Left renal pelvis (tissue), 4 donors: ENCODE measurements around the gene ATP5PO. TPM values are rescaled to one million over a fixed set of nuclear protein-coding genes. Genes with fewer than 3 reads are reported as not detected.
"Not testable (repeated sequence)": the region's sequence is repeated elsewhere in the genome, so short reads cannot be mapped to it uniquely, and the experiment has no call there.

Experiments used
- DNase-seq, 4 donors: peaks; one replicate each; pipeline ENCODE4 v3.0.0-alpha.2; 2013; ENCODE audit warnings: low read depth in 4 of 4, low spot score in 3 of 4
- polyA plus RNA-seq, 4 donors: library from polyadenylated mRNA; unstranded; fragments of 120-200 nt; gene quantifications; one replicate each; pipeline ENCODE4 v1.2.1, GENCODE V29; 2013; ENCODE audit not compliant: insufficient read length in 4 of 4

Gene ATP5PO
- polyA plus RNA-seq, 4 donors: 214 to 392 (median 345) TPM

DNA sequence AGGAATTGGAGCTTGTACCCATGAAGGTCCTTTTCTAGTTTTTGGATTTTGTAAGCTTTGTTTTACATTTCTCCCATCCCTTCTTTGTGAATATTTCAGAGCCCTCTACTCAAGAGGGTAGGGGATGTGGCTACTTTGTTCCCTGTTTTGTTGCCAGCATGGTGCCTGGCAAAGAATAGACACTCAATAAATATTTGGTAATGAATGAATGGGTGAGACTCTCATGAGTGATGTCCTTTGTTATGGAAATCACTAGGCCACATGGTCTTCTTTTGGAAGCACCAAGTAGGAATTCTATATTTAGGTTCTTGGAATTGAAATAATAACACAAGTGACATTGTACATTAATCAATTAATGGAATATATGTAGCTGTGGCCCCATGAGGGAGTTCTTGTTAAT, 26.8 kb upstream of the ATP5PO start:
- no peak for DNase-seq

DNA sequence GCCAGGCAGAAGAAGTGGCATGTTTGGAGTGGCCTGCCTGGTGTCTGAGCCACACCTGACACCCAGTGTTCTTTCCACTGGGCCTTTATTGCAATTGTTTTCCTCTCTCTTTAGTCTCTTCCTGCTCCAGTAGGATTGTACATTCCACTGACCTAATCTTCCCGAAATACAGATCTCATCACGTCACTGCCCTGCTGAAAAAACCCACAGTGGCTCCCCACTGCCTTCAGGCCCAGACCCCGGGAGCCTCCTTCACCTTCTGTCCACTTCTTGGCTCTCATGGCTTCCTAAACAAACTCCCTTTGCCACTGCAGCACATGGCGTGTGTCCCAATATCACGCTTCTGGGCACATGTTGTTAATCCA, 25.3 kb upstream of the ATP5PO start:
- DNase-seq: no peak

DNA sequence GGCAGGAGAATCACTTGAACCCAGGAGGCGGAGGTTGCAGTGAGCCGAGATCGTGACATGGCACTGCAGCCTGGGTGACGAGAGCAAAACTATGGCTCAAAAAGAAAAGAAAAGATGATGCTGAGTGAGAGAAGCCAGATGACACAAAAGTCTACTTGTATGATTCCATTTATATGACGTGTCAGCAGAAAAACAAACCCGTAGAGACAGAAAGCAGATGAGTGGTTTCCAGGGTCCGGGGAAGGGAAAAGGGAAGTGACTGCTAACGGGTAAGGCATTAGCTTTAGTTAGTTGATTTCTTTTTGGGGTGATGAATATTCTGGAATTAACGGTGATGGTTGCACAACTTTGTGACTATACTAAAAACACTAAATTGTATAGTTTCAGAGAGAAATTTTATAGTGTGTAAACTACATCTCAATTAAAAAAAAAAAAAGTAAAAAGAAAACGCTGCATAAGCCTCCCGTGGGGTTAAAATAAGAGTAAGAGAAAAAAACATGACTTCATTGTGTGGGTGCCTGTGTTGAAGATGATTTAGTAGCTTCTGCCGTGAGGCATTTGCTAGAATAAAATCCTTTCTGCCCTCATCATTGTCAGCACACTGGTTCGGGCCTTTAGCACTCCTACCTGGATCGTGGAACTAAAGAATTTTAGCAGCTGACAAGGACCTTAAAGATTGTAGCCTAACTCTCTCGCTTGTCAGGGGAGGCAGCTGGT, 24.7 kb upstream of the ATP5PO start:
- no peak for DNase-seq

DNA sequence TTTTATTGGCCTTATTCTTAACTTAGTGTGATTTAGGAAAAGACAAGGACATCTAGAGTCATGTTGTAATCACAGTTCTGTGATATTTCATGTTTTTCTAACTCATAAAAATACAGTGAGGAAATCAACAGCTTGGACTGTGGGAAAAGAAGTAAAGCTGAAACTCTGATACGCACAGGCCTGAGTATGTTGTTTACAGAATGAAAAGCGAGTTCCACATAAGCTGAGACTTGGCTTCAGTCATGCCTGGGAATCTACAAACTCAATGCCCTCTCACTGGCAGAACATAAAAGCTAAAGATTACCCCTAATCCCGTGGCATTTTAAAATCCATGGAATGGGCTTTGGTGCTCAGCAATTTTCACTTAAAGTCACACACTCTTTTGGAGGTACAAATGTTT, 23.6 kb upstream of the ATP5PO start:
- DNase-seq: no peak

DNA sequence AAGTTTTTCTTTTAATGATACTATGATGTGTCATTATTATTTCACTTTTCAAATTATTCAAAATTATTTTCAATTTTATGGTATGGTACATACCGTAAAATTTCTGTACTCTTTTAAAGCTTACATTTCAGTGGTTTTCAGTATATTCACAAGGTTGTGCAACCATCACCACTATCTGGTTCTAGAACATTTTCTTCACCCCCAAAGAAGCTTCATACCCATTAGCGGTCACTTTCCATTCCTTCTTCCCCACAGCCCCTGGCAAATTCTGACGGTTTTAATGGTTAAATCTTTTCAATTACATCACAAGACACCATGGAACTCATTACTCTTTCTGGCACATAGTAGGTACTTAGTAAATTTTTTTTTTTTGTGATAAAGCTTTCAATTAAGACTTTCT, 22.8 kb upstream of the ATP5PO start:
- DNase-seq: no peak

DNA sequence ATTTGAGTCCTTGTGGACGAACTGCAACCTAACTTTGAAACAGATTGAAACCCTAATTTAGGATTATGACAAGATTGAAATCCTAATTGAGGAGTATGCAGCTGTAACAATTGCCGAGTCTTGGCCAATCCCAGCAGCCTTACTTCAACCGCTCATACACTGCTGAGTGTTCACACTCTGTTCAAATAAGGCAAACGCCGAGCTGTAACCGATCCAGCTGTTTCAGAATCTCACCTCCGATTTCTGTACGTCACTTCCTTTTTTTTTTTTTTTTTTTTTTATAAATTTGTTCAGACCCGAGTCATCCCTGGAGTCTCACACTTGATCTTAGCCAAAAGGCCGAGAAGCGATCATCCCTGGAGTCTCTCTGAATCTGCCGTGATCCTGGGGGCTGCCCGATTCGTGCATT, 22.3 kb upstream of the ATP5PO start:
- DNase-seq: no peak

DNA sequence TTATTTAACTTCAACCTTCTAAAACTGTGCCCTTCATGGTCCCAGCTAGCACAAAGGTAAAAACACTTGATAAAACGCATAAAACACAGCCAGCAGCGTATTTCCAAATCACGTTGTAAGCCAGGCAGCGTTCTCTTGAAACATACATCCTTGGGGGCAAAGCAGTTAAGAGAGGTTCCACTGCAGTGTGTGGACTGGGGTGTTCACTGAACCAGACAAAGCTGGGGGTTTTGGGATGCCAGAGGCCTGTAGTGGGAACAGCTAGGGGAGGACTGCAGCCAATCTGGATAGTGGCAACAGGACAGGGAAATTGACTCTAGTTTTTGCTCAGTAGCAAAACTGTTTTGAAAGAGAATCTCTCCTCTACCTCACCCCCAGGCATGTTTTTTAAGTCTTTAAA, 21.5 kb upstream of the ATP5PO start:
- no peak for DNase-seq

DNA sequence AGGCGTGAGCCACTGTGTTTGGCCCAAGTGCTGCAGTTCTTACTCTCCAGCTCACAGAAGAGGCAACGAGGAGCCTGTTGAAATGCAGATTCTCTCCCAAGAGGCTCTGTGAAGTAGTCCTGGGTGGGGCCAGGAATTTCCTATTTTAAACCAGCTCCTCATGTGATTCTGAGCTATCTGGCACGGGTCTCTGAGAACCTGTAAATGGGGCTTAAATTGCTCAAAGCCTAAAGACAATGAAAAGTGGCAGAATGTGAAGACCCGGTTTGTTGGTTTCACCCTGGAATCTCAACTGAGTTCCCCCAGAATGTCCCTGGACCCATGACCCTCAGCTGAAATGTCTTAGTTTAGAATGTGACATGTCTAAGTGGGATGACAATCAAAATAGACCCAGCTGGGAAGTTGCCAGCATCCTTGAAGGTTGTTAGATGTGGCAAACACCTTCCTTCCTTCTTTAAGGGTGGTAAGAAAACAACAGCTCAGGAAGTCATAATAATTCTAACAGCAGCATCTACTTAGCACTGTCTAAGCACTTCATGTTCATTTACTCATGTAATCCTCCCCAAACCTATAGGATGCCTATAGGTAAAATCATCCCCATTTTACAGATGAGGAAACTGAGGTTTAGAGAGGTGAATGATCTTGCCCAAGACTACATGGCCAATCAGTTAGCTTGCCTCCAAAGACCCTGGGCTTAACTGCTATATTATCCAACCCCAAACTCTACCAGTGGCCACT, 20.9 kb upstream of the ATP5PO start:
- DNase-seq: no peak

DNA sequence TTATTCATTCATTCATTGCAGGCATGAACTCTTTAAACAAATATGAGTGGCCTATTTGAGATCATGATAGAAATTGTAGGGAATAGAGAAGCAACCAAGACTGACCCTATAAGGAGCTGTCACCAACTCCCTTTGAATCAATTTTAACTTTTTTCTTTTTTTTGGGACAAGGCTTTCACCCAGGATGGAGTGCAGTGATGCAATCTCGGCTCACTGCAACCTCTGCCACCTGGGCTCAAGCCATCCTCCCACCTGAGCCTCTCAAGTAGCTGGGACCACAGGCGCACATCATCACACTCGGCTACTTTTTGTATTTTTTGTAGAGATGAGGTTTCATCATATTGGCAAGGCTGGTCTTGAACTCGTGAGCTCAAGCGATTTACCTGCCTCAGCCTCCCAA, 17.1 kb upstream of the ATP5PO start:
- DNase-seq: no peak

DNA sequence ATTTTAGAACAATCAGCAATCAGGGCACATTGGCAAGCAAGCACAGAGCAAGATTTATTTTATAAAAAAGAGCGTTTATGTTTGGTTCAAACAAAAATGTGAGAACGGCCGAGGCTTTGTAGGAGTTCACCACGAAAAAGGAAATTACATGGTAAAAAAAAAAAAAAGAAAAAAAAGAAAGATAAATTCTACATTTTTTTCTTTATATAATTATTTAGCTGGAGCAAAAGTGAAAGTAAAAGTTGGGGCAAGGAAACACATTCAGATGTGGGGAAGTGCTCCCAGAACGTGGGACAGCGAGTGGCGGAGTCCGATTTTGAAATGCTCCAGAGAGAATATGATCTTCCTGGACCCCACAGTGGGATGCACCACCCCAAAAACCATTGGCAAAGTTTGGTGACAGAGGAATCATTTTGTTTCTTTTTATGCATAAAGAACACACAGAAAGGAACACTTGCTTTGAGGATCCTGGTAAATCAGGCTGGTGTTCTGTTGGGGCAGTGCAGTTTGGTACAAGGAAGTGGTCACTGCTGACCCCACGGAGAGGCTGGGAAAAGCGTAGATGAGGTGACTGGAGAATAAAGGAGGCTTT, 16.3 kb upstream of the ATP5PO start:
- no peak for DNase-seq

DNA sequence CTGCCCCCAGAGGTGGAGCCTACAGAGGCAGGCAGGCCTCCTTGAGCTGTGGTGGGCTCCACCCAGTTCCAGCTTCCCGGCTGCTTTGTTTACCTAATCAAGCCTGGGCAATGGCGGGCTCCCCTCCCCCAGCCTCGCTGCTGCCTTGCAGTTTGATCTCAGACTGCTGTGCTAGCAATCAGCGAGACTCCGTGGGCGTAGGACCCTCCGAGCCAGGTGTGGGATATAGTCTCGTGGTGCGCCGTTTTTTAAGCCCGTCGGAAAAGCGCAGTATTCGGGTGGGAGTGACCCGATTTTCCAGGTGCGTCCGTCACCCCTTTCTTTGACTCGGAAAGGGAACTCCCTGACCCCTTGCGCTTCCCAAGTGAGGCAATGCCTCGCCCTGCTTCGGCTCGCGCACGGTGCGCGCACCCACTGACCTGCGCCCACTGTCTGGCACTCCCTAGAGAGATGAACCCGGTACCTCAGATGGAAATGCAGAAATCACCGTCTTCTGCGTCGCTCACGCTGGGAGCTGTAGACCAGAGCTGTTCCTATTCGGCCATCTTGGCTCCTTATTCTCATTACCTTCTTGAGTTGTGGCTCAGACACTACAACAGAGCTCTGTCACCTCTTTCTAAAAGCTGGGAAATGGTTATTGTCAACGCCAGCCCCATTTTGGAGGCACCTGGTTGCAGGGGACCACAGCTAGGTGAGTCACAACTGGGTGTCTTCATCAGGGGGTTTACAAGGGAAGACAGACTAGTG, 15.6 kb upstream of the ATP5PO start:
- DNase-seq: not testable (repeated sequence)

DNA sequence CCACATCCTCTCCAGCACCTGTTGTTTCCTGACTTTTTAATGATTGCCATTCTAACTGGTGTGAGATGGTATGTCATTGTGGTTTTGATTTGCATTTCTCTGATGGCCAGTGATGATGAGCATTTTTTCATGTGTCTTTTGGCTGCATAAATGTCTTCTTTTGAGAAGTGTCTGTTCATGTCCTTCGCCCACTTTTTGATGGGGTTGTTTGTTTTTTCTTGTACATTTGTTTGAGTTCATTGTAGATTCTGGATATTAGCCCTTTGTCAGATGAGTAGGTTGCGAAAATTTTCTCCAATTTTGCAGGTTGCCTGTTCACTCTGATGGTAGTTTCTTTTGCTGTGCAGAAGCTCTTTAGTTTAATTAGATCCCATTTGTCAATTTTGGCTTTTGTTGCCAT, 10.6 kb upstream of the ATP5PO start:
- DNase-seq: not testable (repeated sequence)

DNA sequence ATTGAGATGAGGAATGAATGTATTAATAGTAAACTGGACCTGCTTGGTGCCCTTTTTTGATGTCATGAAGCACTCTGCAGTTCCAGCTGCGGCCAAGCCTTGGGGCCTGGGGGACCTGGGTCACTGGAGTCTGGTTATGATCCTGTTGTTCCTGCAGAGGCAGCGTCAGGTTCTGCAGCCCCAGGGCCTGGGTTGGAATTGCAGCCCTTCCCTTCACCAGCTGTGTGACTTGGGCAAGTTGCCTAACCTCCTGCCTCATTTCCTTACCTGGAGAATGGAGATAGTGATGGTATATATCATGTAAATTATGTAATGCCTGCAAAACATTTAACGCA, 9.1 kb upstream of the ATP5PO start:
- DNase-seq: no peak

DNA sequence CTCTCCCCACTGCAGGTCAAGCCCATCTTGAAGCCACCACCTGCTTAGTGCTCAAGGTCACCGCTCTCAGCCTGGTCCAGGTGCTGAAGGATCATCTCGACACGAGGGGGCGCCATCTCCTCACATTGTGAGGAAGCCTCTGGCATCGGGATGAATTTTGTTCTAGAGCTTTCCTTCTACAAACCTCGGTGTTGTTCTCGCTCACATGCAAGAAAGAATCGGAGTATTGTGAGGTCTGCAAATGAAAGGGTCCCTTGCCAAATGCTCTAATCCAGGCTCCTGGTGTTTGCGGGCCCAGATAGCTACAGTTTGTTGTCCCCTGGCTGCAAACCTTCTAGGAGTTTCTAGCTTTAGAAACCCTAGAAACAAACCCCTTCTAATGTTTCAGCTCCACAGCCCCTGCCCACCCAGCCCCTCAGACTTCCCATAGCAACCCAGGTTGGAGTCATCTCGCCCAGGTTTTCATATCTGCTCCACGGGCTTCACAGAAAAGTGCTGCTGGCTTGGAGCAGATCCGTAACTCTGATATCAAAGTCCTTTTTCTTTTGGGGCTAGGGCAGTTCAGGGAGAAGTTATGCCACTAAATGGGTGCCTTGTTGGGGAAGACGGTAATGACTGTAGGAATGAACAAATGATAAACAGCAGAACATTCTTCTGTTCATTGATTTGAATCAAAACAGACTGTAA, 8.6 kb upstream of the ATP5PO start:
- peak; percentile 64 to 78 (median 75) for DNase-seq

DNA sequence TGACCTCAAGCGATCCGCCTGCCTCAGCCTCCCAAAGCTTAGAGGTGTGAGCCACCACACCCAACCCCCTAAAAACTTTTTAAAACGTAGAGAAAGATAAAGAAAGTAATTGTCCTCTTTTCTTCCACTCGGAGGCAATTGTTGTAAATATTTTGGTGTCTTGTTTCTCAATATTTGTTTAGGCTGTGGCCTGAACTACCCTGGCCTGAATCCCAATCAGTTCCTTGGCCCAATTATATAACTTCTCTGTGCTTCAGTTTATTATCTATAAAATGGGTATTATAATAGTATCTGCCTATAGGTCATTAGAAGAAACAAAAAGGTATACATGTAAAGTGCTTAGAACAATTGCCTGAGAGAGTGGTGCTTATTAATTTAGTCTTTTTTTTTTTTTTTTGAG, 1.8 kb upstream of the ATP5PO start:
- no peak for DNase-seq

DNA sequence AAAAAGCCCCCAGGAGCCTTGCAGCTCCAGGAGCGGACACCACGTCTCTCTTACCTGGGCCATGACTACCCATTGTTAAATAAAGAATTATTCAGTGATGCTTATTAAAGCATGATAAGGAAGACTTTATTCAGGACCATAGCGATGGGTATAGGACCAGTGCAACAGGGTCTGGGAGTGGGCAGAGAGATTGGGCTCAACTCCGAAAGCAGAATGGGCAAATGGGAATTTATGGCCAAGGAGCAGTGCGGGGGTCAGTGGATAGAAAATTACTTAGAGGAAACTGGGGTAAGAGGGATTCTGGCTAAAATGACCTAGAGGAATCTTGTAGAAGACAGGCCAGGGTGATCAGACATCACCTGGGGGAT, 580 bp upstream of the ATP5PO start:
- no peak for DNase-seq

DNA sequence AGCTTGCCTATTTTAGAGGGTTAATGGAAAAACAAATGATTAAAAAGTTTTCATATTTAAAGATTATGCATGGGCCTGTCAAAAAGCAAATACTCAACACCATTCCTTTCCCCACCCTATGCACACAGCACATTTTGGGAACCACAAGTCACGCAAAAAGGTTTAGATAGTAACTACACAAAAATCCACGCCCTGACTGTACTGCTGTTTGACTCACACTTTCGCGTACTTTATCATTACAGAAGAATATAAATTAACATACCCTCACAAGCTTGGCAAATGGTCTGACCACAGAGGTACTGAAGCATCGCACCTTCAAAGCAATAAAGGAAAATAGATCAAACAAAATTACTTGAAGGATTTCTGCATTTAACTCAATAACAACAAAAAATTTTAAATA, 1.4 kb downstream of the ATP5PO start:
- DNase-seq: no peak

DNA sequence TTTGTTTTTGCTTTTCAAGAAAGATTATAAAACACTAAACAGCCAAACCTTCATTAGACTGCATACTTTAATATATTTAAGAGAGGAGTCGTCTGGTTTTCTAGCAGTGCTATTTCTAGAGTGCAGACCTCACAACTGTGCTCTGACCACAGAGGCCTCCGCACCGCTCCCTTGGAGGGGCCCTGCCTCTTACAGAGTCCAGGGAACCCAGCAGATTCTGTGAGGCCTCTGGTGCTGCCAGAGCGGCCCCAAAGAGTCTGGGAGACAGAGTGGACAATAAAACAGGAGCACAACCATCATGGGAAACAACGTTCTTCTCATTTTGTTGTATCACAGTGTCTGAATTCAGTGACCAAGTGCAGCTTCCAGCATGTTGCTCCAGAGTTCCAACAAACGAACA, 5.8 kb downstream of the ATP5PO start:
- DNase-seq: no peak

DNA sequence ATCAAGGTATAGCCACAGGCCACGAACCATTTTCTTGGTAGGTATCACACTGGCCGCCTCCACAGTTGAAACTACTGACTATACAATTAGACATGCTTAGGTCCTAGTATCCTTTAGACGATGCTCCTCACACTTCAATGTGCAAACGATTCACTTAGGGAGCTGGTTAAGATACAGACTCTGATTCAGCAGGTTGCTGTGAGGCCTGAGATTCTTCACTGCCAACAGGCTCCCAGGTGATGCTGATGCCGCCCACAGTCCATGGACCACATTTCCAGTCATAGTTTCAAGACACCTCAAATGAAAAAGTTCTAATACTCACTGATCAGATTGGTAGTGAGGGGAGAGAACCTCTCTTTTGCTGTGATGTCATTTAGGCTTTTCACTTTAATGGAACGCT, 6.8 kb downstream of the ATP5PO start:
- no peak for DNase-seq

DNA sequence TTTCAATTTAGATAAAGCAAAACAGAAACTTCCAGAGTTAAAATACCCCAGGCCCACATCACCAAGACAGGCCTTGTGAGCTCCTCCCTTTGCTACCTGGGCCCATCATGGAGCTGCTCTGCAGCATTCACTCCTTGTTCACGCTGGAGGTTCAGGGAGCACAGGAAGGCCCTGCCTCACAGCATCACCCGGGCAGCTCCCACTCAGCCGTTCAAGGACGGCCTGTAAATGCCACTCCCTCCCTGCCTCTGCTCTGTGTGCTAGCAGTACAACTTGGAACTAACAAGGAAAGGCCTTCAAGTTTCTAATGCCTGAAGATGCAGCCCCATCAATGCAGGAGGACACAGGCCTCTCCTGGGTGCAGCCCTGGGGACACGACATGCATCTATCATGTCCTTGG, 11.6 kb downstream of the ATP5PO start:
- DNase-seq: no peak

DNA sequence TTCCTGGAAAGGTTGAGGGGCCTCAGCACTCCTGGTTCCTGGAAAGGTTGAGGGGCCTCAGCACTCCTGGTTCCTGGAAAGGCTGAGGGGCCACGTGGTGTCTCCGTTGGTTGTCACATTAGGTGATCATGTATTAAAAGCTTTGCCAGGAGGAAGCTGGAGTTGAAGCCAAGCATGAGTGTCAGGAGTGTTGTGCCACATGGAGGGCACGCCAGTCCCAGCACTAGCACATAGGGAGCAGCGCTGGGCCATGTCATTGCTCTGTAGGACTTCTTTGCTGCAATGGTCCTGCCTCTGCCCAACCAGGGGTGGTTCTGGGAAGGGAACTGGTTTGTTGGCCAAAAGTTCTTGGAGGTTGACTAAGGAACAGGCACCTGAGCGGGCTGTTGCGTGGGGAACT, 13.3 kb downstream of the ATP5PO start:
- no peak for DNase-seq
